Measurements from ENCODE around the gene OPTN. TPM values are rescaled to one million over a fixed set of nuclear protein-coding genes. Genes with fewer than 3 reads are reported as not detected.

Gene OPTN
- total RNA-seq, 2 donors from 2014 or later: 23.4 to 32.7 TPM

DNA sequence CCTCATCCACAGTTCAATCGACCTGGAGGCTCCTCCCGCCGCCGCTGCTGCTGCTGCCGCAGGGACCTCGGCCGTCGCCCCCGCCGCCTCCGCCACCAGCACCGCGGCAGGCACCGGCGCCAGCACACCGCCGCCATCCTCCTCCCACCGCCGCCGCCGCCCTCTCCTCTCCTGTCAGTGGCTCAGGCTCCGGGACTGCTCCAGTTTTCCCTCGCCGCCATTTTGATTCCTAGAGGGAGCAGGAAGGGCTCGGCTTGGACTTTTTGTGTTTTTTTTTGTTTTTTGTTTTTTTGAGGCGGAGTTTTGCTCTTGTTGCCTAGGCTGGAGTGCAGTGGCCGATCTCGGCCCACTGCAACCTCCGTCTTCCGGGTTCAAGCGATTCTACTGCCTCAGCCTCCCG, 58.4 kb downstream of the OPTN start:
- 30 to 47% methylated on average over 27 to 31 of the region's 32 CpGs for WGBS, 2 donors
- H3K36me3 ChIP-seq (replicated peaks in 1 of 2; ENCODE audit: insufficient read depth in 1 of 2, low read depth in 2 of 2): no peaks in the 10 kb centered on the region
- no peaks in the 10 kb centered on the region for H3K9me3 ChIP-seq
- peak in 2 of 3 donors; percentile 26 to 34 for TF ChIP-seq POLR2A (IDR thresholded peaks at IDR 0.05)
- TF ChIP-seq, protein P1, sequence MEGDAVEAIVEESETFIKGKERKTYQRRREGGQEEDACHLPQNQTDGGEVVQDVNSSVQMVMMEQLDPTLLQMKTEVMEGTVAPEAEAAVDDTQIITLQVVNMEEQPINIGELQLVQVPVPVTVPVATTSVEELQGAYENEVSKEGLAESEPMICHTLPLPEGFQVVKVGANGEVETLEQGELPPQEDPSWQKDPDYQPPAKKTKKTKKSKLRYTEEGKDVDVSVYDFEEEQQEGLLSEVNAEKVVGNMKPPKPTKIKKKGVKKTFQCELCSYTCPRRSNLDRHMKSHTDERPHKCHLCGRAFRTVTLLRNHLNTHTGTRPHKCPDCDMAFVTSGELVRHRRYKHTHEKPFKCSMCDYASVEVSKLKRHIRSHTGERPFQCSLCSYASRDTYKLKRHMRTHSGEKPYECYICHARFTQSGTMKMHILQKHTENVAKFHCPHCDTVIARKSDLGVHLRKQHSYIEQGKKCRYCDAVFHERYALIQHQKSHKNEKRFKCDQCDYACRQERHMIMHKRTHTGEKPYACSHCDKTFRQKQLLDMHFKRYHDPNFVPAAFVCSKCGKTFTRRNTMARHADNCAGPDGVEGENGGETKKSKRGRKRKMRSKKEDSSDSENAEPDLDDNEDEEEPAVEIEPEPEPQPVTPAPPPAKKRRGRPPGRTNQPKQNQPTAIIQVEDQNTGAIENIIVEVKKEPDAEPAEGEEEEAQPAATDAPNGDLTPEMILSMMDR (IDR thresholded peaks at IDR 0.05): no peak
- H3K4me1 ChIP-seq: peaks cover 12% of the 10 kb centered on the region
- H3K27me3 ChIP-seq: no peaks in the 10 kb centered on the region
- ATAC-seq: no peak
- no peak overlapping the region for H3K4me3 ChIP-seq
- intact Hi-C loops (cut with DNase I): no loop called here
- H3K27ac ChIP-seq: peak overlapping the region in 1 of 4 donors; percentile 24
- peak in 2 of 4 donors; percentile 31 to 34 for DNase-seq

DNA sequence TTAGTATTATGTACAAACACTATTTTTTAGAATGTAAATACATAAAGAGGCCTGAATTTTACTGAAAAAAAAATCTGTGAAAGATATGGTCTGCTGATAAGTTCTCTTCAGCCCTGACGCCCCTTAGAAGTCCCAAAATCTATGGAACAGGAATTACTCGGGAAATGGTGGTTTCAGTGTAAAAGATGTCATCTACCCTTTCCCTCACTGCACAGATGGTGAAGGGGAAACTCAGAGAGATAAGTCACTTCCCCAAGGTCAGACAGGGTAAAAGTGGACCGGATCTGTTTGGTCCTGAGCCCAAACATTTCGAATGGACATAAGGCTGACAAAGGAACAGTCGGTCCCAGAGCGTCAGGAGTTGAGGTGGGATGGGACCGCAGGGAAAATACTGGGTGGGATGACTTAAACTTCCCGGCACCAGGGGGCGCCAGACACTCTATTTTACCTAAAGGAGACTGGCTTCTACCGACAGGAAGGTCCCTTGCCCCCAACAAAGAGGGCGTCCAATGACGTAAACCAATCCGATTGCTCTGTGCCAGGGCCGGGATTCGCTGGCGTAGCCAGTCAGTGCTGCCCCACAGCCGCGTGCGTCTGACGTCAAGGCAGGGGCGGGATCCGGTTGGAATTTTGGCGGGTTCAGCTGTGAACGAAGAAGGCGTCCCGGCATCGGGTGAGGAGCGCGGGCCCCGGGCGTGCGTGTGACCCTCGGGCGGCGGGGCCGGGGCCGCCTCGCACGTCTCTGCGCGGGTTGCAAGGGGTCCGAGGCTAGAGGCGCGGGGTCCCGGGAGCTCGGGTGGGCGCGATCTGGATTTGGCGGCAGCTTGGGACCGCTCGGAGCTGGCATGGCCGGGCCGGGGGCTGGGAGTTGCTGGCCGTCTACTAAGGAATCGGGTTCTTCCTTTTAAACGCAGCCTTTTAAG, 61.2 kb downstream of the OPTN start, which contains the start of gene MCM10:
Gene MCM10, plus strand, starts transcription at position 625 of the 923 bp plus-strand sequence. CDS start 2,645 bp downstream, outside the sequence.
- peak; percentile 99 for DNase-seq
- Histone ChIP-seq H3K27me3 (no peaks in the 10 kb centered on the region), H3K4me3 (peak within 1 kb of the TSS in 1 of 2 donors; percentile 12), H3K9me3 (no peaks in the 10 kb centered on the region), H3K4me1 (peaks cover 12% of the 10 kb centered on the region), H3K36me3 (replicated peaks in 1 of 2; ENCODE audit: insufficient read depth in 1 of 2, low read depth in 2 of 2) (no peaks in the 10 kb centered on the region), H3K27ac (no peak within 1 kb of the TSS)
- WGBS, 2 donors: 0 to 2% methylated on average over 27 to 53 of the region's 56 CpGs
- TF ChIP-seq, protein P1 (IDR thresholded peaks at IDR 0.05): peak; percentile 75 to 95 (median 94)
- TF ChIP-seq POLR2A (IDR thresholded peaks at IDR 0.05): peak in 1 of 3 donors; percentile 19
- intact Hi-C loops (cut with DNase I): loop anchor here (10.0 kb wide), 1 partner anchor 144 kb away; the partner anchor contains the start of gene PHYH
- ATAC-seq: peak; percentile 100

DNA sequence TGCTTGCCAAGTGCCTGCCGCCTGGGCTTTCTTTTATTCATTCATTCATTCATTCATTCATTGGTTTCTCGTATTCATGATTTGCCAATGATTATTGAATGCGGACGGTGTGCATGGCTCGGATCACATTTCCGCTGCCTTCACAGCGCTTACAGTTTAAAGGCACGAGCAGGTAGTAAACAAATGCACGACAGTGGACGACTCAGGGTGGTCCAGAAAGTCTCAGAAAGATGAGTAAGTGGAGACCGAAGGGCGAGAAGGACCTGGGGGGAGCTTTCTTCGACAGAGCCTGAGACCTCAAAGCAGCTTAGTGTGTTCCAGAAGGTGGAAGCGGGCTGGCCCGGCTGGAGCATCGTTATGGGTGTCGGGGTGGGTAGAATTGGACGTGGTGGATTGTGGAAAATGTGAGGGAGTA, 61.9 kb downstream of the OPTN start:
- no peaks in the 10 kb centered on the region for H3K9me3 ChIP-seq
- no peaks in the 10 kb centered on the region for H3K27me3 ChIP-seq
- TF ChIP-seq POLR2A (IDR thresholded peaks at IDR 0.05): no peak
- TF ChIP-seq, protein P1 (IDR thresholded peaks at IDR 0.05): no peak
- ATAC-seq (no peak), DNase-seq (no peak)
- H3K27ac ChIP-seq: no peak overlapping the region
- intact Hi-C loops (cut with DNase I): loop anchor here (10.0 kb wide), 1 partner anchor 143 kb away; the partner anchor contains the start of gene PHYH
- H3K4me1 ChIP-seq: peaks cover 12% of the 10 kb centered on the region
- 3 to 4% methylated on average over 16 to 18 of the region's 18 CpGs for WGBS, 2 donors
- H3K4me3 ChIP-seq: no peak overlapping the region
- H3K36me3 ChIP-seq (replicated peaks in 1 of 2; ENCODE audit: insufficient read depth in 1 of 2, low read depth in 2 of 2): no peaks in the 10 kb centered on the region

DNA sequence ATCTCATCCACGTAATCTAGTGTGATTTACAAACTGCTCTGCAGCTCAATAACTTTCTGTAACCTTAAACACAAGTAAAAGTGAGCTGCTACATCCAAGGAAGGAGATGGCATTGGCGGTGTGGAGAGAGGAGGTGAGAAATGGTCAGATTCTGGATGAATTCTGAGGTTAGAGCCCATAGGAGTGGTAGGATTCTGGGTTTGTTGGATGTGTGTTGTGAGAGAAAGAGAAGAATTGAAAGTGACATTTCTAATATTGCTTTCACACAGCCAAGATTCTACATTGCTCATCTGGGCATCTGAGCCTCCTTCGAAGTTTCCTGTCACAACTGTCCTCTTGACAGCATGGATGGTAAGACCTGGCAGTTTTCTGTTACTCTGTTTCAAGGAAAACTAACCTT, 63.9 kb downstream of the OPTN start:
- 74 to 75% methylated on average over 3 of the region's 3 CpGs for WGBS, 2 donors
- no peak overlapping the region for H3K4me3 ChIP-seq
- no peak for DNase-seq
- H3K9me3 ChIP-seq: no peaks in the 10 kb centered on the region
- no peaks in the 10 kb centered on the region for H3K27me3 ChIP-seq
- no peak for ATAC-seq
- H3K27ac ChIP-seq: no peak overlapping the region
- no peak for TF ChIP-seq POLR2A (IDR thresholded peaks at IDR 0.05)
- TF ChIP-seq, protein P1 (IDR thresholded peaks at IDR 0.05): no peak
- H3K4me1 ChIP-seq: peaks cover 12% of the 10 kb centered on the region
- no peaks in the 10 kb centered on the region for H3K36me3 ChIP-seq (replicated peaks in 1 of 2; ENCODE audit: insufficient read depth in 1 of 2, low read depth in 2 of 2)
- intact Hi-C loops (cut with DNase I): loop anchor here (10.0 kb wide), 1 partner anchor 141 kb away; the partner anchor contains the start of gene PHYH
